Stimulated activated memory B cell treated with anti-CD40 and anti-IgM and Interleukin-4, amounts not matched to agents 10 μg/mL and 1 μg/mL and 100 μg/mL, for 72 hours (primary cell): ENCODE measurements around the gene OXCT2.

Experiments used
- ATAC-seq: fragments of 150-1000 bp; cut with Tn5 transposase; 2 replicates; pipeline ENCODE4 v1.10.0; 2021
- H3K27ac Mint-ChIP-seq: one replicate; pipeline ENCODE4 v1.8.0; 2022; ENCODE audit warnings: mild to moderate bottlenecking, mixed read lengths
- H3K27me3 Mint-ChIP-seq: one replicate; pipeline ENCODE4 v1.8.0; 2022; ENCODE audit warnings: mixed read lengths
- H3K36me3 Mint-ChIP-seq: one replicate; pipeline ENCODE4 v1.8.0; 2022; ENCODE audit warnings: mixed read lengths
- H3K4me1 Mint-ChIP-seq: one replicate; pipeline ENCODE4 v1.8.0; 2022; ENCODE audit warnings: mixed read lengths
- H3K4me3 Mint-ChIP-seq: one replicate; pipeline ENCODE4 v1.8.0; 2022; ENCODE audit warnings: mild to moderate bottlenecking, moderate library complexity, mixed read lengths
- H3K9me3 Mint-ChIP-seq: one replicate; pipeline ENCODE4 v1.8.0; 2022; ENCODE audit warnings: mixed read lengths

Gene OXCT2

DNA sequence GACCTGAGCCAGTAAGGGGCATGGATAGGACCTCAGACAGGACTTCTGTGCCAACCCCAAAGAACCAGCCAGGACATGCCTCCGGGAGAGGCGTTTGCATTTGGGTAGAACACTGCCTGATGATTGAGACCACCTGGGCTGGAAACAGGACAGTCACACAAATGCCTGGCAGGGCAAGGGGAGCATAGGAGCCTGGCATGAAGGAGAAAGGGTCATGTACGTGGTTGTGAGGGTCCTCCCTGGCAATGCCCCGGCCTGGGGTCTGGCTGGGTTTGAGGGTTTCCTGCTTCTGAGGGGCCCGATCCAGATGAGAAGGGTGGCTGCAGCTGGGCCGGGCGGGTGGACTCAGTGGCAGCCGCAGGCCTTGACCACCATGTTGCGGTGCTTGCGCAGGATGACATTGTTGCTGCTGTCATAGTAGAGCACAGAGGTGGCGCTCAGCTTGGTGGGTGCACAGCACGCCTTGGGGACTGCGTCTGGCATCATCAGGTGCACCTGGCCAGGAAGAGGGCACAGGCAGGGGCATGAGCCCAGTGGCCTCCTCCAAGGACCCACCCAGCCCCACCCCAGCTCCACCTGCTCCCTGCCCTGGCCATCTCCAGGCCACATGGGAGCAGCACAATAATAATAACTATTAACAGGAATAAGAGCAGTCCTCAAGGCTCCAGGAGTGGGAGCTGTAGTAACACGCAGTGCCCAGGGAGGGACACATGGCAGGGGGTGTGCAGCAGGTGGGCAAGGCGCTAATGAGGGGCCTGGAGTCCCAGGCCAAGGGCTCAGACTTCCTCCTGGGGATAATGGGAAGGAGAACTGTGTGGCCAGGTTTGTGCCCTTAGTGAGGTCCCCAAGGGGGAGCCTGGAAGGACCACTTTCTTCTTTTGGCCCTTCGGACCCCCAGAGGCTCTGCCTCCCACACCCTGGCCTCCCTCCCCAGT lies 10.8 kb downstream of the OXCT2 start:
- Mint-ChIP-seq H3K4me3 (no peak overlapping the region), H3K27ac (no peak overlapping the region), H3K27me3 (no peaks in the 10 kb centered on the region), H3K9me3 (no peaks in the 10 kb centered on the region), H3K4me1 (no peaks in the 10 kb centered on the region), H3K36me3 (peaks cover 55% of the 10 kb centered on the region)
- no peak for ATAC-seq

- Mint-ChIP-seq H3K4me1 (no peaks in the 10 kb centered on the region), H3K9me3 (no peaks in the 10 kb centered on the region), H3K36me3 (peaks cover 55% of the 10 kb centered on the region), H3K27ac (no peak overlapping the region), H3K4me3 (no peak overlapping the region), H3K27me3 (no peaks in the 10 kb centered on the region)
- ATAC-seq: no peak
Observed at GRCh38 chr1:39759436-39759726, 11.8 kb downstream of the OXCT2 start.

DNA sequence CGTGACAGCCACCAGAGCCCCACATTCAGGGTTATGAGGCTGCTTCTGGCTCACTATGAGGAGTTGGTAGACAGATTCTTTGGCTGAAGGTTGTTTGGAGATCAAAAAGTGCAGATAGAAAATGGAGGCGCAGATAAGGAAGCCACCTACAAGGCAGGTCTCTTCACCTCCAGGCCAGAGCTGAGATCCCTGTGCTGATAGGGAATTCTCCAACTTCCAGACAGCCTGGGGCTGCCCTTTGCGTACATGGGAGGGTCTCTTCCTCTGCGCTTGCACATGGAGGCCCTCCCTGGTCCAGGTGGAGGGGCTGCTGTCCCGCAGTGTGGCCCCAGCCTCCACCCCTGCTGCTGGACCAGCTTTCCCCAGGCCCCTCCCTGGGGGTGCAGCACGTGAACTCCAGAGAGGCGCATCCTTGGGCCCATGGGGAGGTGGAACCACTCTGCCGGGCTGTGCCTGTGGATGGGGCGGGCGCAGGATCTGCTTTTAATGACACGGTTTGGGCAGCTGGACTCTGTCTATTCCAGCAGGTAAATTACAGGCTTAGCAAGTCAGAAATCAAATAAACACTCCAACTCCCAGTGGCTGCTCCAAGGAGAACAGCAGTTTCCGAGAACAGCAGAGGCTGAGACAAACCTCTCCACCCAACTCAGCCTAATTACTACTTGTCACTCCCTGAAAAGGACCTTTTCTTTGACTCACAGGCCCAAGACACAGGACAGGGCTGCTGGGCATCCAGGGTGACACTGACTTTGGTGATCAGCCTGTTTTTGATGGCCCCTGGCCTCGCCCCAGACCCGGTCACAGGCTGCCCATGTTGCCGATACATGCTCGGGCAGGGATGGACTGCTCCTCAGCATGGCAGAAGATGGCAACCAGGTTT lies 12.4 kb downstream of the OXCT2 start:
- no peaks in the 10 kb centered on the region for H3K9me3 Mint-ChIP-seq
- ATAC-seq: no peak
- no peaks in the 10 kb centered on the region for H3K27me3 Mint-ChIP-seq
- peaks cover 55% of the 10 kb centered on the region for H3K36me3 Mint-ChIP-seq
- no peak overlapping the region for H3K4me3 Mint-ChIP-seq
- no peak overlapping the region for H3K27ac Mint-ChIP-seq
- no peaks in the 10 kb centered on the region for H3K4me1 Mint-ChIP-seq

DNA sequence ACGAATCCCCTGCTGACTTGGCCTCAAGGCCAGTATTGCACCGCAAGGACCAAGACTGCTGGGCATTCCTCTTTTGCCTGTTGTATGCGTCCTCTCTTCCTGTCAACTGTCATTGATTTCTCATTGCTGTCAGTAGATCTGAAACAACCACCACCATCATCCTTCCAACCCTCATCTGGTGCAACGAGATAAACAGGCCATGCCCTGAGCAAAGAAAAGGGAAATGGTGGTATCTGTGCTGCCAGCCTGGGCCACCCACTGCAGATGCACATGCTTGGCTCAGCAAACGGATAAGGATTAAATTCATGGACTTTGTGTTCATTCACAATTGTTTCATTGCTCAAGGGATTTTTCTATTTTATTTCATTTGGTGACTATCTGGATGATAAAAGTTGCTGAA lies 13.6 kb downstream of the OXCT2 start:
- H3K36me3 Mint-ChIP-seq: peaks cover 68% of the 10 kb centered on the region
- ATAC-seq: no peak
- H3K27me3 Mint-ChIP-seq: no peaks in the 10 kb centered on the region
- H3K4me1 Mint-ChIP-seq: no peaks in the 10 kb centered on the region
- no peaks in the 10 kb centered on the region for H3K9me3 Mint-ChIP-seq
- H3K4me3 Mint-ChIP-seq: no peak overlapping the region
- H3K27ac Mint-ChIP-seq: no peak overlapping the region

DNA sequence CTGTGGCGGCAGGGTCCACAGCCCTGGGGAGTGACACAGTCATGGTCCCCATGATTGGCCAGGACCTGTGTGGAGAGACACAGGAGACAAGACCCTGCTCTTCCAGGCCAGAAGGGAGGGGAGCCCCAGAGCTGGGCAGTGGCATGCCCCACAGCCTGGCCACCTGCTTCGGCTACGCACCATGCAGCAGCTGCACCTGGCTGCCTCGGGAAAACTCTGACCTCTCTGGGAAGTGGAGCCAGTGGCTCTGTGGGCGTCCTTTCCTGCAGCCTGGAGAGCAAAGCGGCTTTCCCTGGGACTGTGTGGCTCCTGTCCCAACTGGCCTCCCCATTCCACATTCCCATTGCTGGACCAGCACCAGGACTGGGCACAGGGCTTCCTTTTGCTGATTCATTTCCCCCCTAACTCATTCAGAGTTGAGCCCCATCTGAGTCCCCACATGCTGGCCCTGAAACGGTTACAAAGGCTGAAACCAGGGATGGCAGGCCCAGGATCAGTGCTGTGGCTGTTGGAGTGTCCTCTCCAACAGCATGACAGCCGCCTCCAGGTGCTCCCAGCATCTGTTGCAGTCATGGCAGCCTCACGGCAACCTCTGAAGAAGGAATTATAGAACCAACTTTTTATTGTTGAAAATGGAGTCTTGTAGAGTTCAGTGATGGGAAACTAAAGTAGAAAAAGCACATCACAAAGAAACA lies 15.0 kb downstream of the OXCT2 start:
- Mint-ChIP-seq H3K27ac (no peak overlapping the region), H3K4me1 (no peaks in the 10 kb centered on the region), H3K27me3 (no peaks in the 10 kb centered on the region), H3K9me3 (no peaks in the 10 kb centered on the region), H3K36me3 (peaks cover 63% of the 10 kb centered on the region), H3K4me3 (no peak overlapping the region)
- ATAC-seq: no peak

- no peak overlapping the region for H3K4me3 Mint-ChIP-seq
- peaks cover 64% of the 10 kb centered on the region for H3K36me3 Mint-ChIP-seq
- H3K4me1 Mint-ChIP-seq: no peaks in the 10 kb centered on the region
- H3K27me3 Mint-ChIP-seq: no peaks in the 10 kb centered on the region
- no peaks in the 10 kb centered on the region for H3K9me3 Mint-ChIP-seq
- H3K27ac Mint-ChIP-seq: no peak overlapping the region
- no peak for ATAC-seq
Observed at GRCh38 chr1:39754906-39755504, 16.1 kb downstream of the OXCT2 start.

GRCh38 chr1:39754026-39754570 lies 17.1 kb downstream of the OXCT2 start:
- Mint-ChIP-seq H3K27me3 (no peaks in the 10 kb centered on the region), H3K9me3 (no peaks in the 10 kb centered on the region), H3K4me3 (no peak overlapping the region), H3K36me3 (peaks cover 65% of the 10 kb centered on the region), H3K27ac (no peak overlapping the region), H3K4me1 (no peaks in the 10 kb centered on the region)
- no peak for ATAC-seq

DNA sequence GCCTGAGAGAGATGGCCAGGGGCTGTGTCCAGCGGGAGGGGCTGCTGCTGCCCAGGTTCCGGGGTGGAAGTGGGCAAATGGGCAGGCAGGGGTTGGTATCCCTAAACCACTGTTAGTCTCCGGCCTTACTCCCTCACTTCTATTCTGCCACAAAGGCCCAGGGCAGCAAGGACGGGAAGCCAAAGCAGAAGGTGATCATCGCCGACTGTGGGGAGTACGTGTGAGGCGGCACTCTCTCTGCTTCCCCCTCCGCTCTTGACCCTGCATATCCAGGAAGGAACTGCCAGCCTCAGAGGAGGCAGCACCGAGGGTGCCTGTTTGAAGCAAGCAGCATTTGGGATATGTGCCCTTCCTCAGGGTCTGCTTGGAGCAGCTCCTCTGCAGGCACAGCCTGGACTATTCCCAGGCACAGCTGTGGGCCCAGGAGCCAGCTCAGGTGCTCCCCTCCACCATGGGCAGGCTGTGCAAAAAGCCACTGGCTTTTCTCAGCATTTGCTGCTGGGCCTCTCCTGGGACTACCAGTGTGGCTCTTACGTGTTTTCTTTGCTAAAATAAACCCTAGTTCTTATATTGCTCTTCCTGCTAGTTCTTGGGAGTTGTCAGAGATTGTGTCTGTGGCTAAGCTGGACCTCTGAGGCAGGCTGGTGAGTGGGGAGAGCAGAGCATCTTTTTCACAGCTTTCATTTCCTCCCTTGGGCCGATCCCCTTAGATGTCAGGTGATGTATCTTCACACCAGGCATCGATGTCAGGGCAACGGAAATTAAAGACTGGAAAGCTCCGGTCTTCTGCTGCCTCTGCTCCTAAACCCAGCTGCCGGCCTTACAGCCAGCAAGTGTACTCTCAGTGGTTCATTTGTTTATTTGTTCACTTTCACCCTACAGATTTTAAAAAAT lies 17.8 kb downstream of the OXCT2 start:
- no peaks in the 10 kb centered on the region for H3K27me3 Mint-ChIP-seq
- no peak overlapping the region for H3K27ac Mint-ChIP-seq
- H3K9me3 Mint-ChIP-seq: no peaks in the 10 kb centered on the region
- peaks cover 62% of the 10 kb centered on the region for H3K36me3 Mint-ChIP-seq
- H3K4me1 Mint-ChIP-seq: no peaks in the 10 kb centered on the region
- H3K4me3 Mint-ChIP-seq: no peak overlapping the region
- no peak for ATAC-seq

GRCh38 chr1:39752703-39753102 lies 18.4 kb downstream of the OXCT2 start:
- Mint-ChIP-seq H3K4me3 (no peak overlapping the region), H3K27me3 (no peaks in the 10 kb centered on the region), H3K27ac (no peak overlapping the region), H3K4me1 (no peaks in the 10 kb centered on the region), H3K36me3 (peaks cover 59% of the 10 kb centered on the region), H3K9me3 (no peaks in the 10 kb centered on the region)
- ATAC-seq: no peak

DNA sequence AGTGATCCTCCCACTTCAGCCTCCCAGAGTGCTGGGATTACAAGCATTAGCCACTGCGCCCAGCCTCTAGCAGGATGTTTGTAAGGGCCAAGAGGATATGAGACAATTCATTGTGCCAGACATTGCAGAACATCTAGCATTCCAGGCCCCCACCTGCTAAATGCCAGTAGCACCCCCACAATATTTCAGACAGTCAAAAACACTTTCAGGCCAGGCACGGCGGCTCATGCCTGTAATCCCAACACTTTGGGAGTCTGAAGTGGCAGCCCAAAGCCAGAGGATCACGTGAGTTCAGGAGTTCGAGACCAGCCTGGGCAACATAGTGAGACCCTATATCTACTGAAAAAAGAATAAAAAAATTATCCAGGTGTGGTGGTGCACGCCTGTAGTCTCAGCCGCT lies 19.6 kb downstream of the OXCT2 start:
- no peaks in the 10 kb centered on the region for H3K9me3 Mint-ChIP-seq
- H3K36me3 Mint-ChIP-seq: peaks cover 62% of the 10 kb centered on the region
- H3K27ac Mint-ChIP-seq: no peak overlapping the region
- H3K4me1 Mint-ChIP-seq: peaks cover 5% of the 10 kb centered on the region
- H3K27me3 Mint-ChIP-seq: no peaks in the 10 kb centered on the region
- H3K4me3 Mint-ChIP-seq: no peak overlapping the region
- no peak for ATAC-seq

DNA sequence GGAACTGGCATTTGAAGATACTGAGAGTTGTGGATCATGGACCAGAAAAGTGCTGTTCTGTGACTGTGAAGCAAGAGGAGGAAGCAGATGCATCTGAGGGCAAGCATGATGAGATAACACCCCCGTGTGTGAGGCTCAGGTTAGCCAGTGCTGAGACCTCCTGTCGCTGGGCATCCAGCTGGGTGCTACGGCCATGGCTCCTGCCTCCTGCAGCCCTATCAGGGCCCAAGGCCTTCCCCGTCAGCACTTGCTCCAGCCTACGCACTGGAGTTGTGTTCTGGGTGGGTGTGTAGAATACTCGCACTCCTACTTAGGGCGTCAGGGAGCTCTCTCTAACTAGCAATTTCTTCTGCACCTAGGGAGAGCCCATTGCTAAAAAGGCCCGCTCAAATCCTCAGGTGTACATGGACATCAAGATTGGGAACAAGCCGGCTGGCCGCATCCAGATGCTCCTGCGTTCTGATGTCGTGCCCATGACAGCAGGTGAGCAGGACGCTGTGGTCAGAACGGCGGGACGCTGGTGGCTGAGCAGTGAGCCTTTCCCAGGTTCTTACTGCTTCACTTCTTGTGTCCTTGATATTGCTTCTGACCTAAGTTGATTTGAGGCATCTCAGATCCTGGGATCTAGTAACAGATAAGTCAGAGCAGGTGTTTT lies 26.0 kb downstream of the OXCT2 start:
- no peak for ATAC-seq
- Mint-ChIP-seq H3K9me3 (no peaks in the 10 kb centered on the region), H3K27ac (no peak overlapping the region), H3K27me3 (no peaks in the 10 kb centered on the region), H3K36me3 (peaks cover 79% of the 10 kb centered on the region), H3K4me1 (peaks cover 12% of the 10 kb centered on the region), H3K4me3 (no peak overlapping the region)

DNA sequence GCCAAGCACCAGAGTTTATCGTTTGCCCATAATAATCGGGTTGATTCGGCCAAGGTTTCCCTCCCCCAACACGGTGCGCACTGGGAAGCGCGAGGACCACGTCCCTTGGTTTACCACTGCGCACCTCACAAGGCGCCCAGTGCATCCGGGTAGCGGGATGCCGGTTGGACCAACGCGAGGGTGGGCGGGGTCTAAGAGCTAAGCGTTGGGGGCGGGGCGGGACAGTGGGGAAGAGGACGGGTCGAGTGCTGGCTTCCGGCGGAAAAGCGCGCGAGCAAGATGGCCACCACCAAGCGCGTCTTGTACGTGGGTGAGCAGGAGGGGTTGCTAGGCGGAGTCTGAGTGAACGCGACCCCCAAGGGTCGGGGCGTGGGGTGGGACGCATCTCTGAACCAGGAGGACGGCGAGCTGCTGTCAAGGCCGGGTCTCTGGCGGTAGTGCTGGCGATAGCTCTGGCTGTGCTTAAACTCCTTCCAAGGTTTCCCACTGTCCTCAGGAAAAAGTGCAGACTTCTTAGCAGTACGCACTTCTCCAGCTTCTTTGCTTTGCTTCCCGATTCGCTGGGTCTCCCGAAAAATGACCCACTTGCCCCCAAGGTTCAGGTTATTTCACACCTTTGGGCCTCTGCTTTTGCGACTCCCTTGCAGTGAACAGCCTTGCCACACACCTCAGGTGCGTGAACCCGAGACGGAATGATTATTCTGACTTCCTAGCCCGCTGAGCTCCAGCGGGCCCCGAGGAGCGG lies 32.4 kb downstream of the OXCT2 start, which contains the start of gene PPIE:
PPIE (plus strand) TSS at position 261 of the 745 bp plus-strand sequence; CDS start at position 280, 19 bp downstream.
- peak within 1 kb of the TSS; percentile 91 for H3K27ac Mint-ChIP-seq
- H3K9me3 Mint-ChIP-seq: no peaks in the 10 kb centered on the region
- peaks cover 27% of the 10 kb centered on the region for H3K27me3 Mint-ChIP-seq
- H3K36me3 Mint-ChIP-seq: peaks cover 26% of the 10 kb centered on the region
- ATAC-seq: peak; percentile 100
- peaks cover 20% of the 10 kb centered on the region for H3K4me1 Mint-ChIP-seq
- peak within 1 kb of the TSS; percentile 97 for H3K4me3 Mint-ChIP-seq

GRCh38 chr1:39737546-39738169 lies 33.5 kb downstream of the OXCT2 start:
- Mint-ChIP-seq H3K9me3 (no peaks in the 10 kb centered on the region), H3K27me3 (peaks cover 36% of the 10 kb centered on the region), H3K36me3 (peaks cover 15% of the 10 kb centered on the region), H3K4me3 (no peak overlapping the region), H3K4me1 (peaks cover 20% of the 10 kb centered on the region), H3K27ac (no peak overlapping the region)
- ATAC-seq: no peak
